K562 (cell line): ENCODE data around the gene C2orf42. TPM values are rescaled to one million over a fixed set of nuclear protein-coding genes. Genes with fewer than 3 reads are reported as not detected.

Experiments
- BRCA1 ChIP-seq, 2 experiments: fragments of 450-650 bp in 1 of 2; sonication (generic) in 1 of 2; formaldehyde crosslinking in 1 of 2; IDR thresholded peaks; 2 replicates each; pipeline versions ENCODE4 v1.5.0 to v1.6.1; 2017 to 2020; ENCODE audit warnings: mild to moderate bottlenecking in 1 of 2, missing genetic modification reagents in 1 of 2
- CUX1 ChIP-seq: fragments of 200-800 bp; sonication (Bioruptor generic); IDR thresholded peaks from 2 replicates; pipeline ENCODE4 v1.6.1; 2016; ENCODE audit warnings: missing genetic modification characterization, missing compliant biosample characterization
- GATAD2B ChIP-seq: fragments of 450-650 bp; IDR thresholded peaks from 2 replicates; pipeline ENCODE4 v1.6.1; 2017; ENCODE audit warnings: mild to moderate bottlenecking, borderline replicate concordance
- HDAC6 ChIP-seq: IDR thresholded peaks from 2 replicates; pipeline ENCODE4 v1.6.1; 2012; ENCODE audit warnings: low read depth, mild to moderate bottlenecking, control low read depth, inconsistent platforms, low read length, moderate library complexity
- NR1H2 ChIP-seq: sonication (generic); formaldehyde crosslinking; IDR thresholded peaks from 2 replicates; pipeline ENCODE4 v1.4.0; 2020; ENCODE audit warnings: mild to moderate bottlenecking, missing genetic modification reagents
- PRDM10 ChIP-seq: fragments of 450-650 bp; IDR thresholded peaks from 2 replicates; pipeline ENCODE4 v1.6.1; 2018; ENCODE audit not compliant: partially characterized antibody
- SRF ChIP-seq, 2 experiments: fragments of 250-450, 450-650 bp in 1 of 2; sonication (Bioruptor Pico) in 1 of 2; sonication (generic) in 1 of 2; formaldehyde crosslinking; IDR thresholded peaks; 2 replicates each; pipeline versions ENCODE4 v1.5.0 to v1.5.1; 2020 to 2022; ENCODE audit warnings: mild to moderate bottlenecking in 1 of 2, missing genetic modification reagents in 1 of 2
- TEAD2 ChIP-seq: fragments of 450-650 bp; IDR thresholded peaks from 2 replicates; pipeline ENCODE4 v1.6.1; 2016; ENCODE audit warnings: missing genetic modification characterization, control low read depth, missing compliant biosample characterization
- USF2 ChIP-seq: sonication (generic); formaldehyde crosslinking; IDR thresholded peaks from 2 replicates; pipeline ENCODE4 v1.5.0; 2020; ENCODE audit warnings: missing genetic modification reagents
- ZKSCAN1 ChIP-seq: fragments of 150-350 bp; IDR thresholded peaks from 2 replicates; pipeline ENCODE4 v1.6.1; 2016; ENCODE audit warnings: low read depth, low read length
- ZSCAN29 ChIP-seq: fragments of 450-650 bp; IDR thresholded peaks from 2 replicates; pipeline ENCODE4 v1.6.1; 2017
- polyA plus RNA-seq, 8 experiments: library from polyadenylated mRNA; depleted of rRNA in 4 of 8; stranded (reverse) in 5 of 8; unstranded in 3 of 8; fragments of >200 nt; fragmentation: Nextera tagmentation in 2 of 8; fragmentation: Illumina TruSeq in 1 of 8; extraction: Ambion mirVana in 2 of 8; extraction: Trizol in 1 of 8; gene quantifications; 2 replicates each; pipeline versions ENCODE4 v1.2.1 to v1.2.3, GENCODE V29; 2011 to 2014; ENCODE audit warnings: inconsistent platforms in 1 of 8, missing spikeins in 1 of 8
- total RNA-seq, 7 experiments: library from RNA; depleted of rRNA in 6 of 7; stranded (reverse); fragments of >200 nt in 6 of 7; fragmentation: Illumina TruSeq in 2 of 7; extraction: Trizol in 2 of 7; gene quantifications; 2 replicates each; pipeline versions ENCODE4 v1.2.1 to v1.2.3, GENCODE V29; 2011 to 2021; ENCODE audit warnings: low replicate concordance in 1 of 7

C2orf42 gene
- total and polyA plus RNA-seq, 9 of the 15 experiments (the other 6 are each of a cell fraction or from before 2014, with no cell fraction given) = 4.6 to 10.9 (median 7.5) TPM

GRCh38 chr2:70161069-70161534, 29.7 kb downstream of the C2orf42 start (continued):
- TF ChIP-seq GATAD2B (no peak), HDAC6 (no peak), SRF (CRISPR knock-in tag; IDR thresholded peaks at IDR 0.05) (no peak), TEAD2 (tag) (no peak), NR1H2 (CRISPR knock-in tag) (no peak), USF2 (CRISPR knock-in tag) (no peak), PRDM10 (no peak), CUX1 (CRISPR knock-in tag) (no peak), ZKSCAN1 (no peak), ZSCAN29 (no peak), BRCA1 (IDR thresholded peaks at IDR 0.05) (no peak), BRCA1 (CRISPR knock-in tag; IDR thresholded peaks at IDR 0.05) (no peak)
- TF ChIP-seq, all 486 proteins: peak for 0
